ENCODE measurements around the gene TTLL12.

Gene TTLL12

GRCh38 chr22:43126501-43127165, 60.3 kb downstream of the TTLL12 start:
- WGBS (ENCODE audit: insufficient coverage, insufficient read length): no CpG with 5 or more reads among the region's 5 CpGs
- Histone ChIP-seq H3K27me3 (ENCODE audit: control insufficient read depth, insufficient read depth, low read length) (no peaks in the 10 kb centered on the region), H3K36me3 (ENCODE audit: control insufficient read depth, insufficient read depth, low read length) (no peaks in the 10 kb centered on the region), H3K27ac (ENCODE audit: low read length) (no peak overlapping the region), H3K9me3 (ENCODE audit: control insufficient read depth, insufficient read depth, low read length) (no peaks in the 10 kb centered on the region), H3K4me3 (ENCODE audit: low read length) (no peak overlapping the region), H3K4me1 (ENCODE audit: control insufficient read depth, insufficient read depth, low read length) (no peaks in the 10 kb centered on the region; the same call in 1 of the 2 replicates)
- no peak for DNase-seq (ENCODE audit: low read depth, low spot score)

GRCh38 chr22:43118953-43119458, 67.9 kb downstream of the TTLL12 start:
- no peaks in the 10 kb centered on the region; the same call in 1 of the 2 replicates for H3K4me1 ChIP-seq (ENCODE audit: control insufficient read depth, insufficient read depth, low read length)
- no peak for DNase-seq (ENCODE audit: low read depth, low spot score)
- H3K9me3 ChIP-seq (ENCODE audit: control insufficient read depth, insufficient read depth, low read length): no peaks in the 10 kb centered on the region
- no peak overlapping the region for H3K27ac ChIP-seq (ENCODE audit: low read length)
- H3K27me3 ChIP-seq (ENCODE audit: control insufficient read depth, insufficient read depth, low read length): no peaks in the 10 kb centered on the region
- no peaks in the 10 kb centered on the region for H3K36me3 ChIP-seq (ENCODE audit: control insufficient read depth, insufficient read depth, low read length)
- no CpG with 5 or more reads among the region's 7 CpGs for WGBS (ENCODE audit: insufficient coverage, insufficient read length)
- H3K4me3 ChIP-seq (ENCODE audit: low read length): no peak overlapping the region

- DNase-seq (ENCODE audit: low read depth, low spot score): no peak
- Histone ChIP-seq H3K27ac (ENCODE audit: low read length) (no peak overlapping the region), H3K9me3 (ENCODE audit: control insufficient read depth, insufficient read depth, low read length) (no peaks in the 10 kb centered on the region), H3K27me3 (ENCODE audit: control insufficient read depth, insufficient read depth, low read length) (no peaks in the 10 kb centered on the region; the same call in 1 of the 2 replicates), H3K4me1 (ENCODE audit: control insufficient read depth, insufficient read depth, low read length) (no peaks in the 10 kb centered on the region; the same call in 1 of the 2 replicates), H3K4me3 (ENCODE audit: low read length) (no peak overlapping the region), H3K36me3 (ENCODE audit: control insufficient read depth, insufficient read depth, low read length) (no peaks in the 10 kb centered on the region)
- WGBS (ENCODE audit: insufficient coverage, insufficient read length): no CpG with 5 or more reads among the region's 21 CpGs
These were observed 68.7 kb downstream of the TTLL12 start for GRCh38 chr22:43118024-43118849.

- no peak for DNase-seq (ENCODE audit: low read depth, low spot score)
- Histone ChIP-seq H3K27me3 (ENCODE audit: control insufficient read depth, insufficient read depth, low read length) (peaks cover under 1% of the 10 kb centered on the region; the same call in 1 of the 2 replicates), H3K4me1 (ENCODE audit: control insufficient read depth, insufficient read depth, low read length) (no peaks in the 10 kb centered on the region; the same call in 1 of the 2 replicates), H3K27ac (ENCODE audit: low read length) (no peak overlapping the region), H3K4me3 (ENCODE audit: low read length) (no peak overlapping the region), H3K9me3 (ENCODE audit: control insufficient read depth, insufficient read depth, low read length) (no peaks in the 10 kb centered on the region), H3K36me3 (ENCODE audit: control insufficient read depth, insufficient read depth, low read length) (no peaks in the 10 kb centered on the region)
- no CpG with 5 or more reads among the region's 7 CpGs for WGBS (ENCODE audit: insufficient coverage, insufficient read length)
These were observed 70.0 kb downstream of the TTLL12 start for GRCh38 chr22:43116932-43117331.
